Urothelium cell line (cell line): ENCODE results near the gene CHRDL2.

ENCODE experiments used
- DNase-seq: peaks from one replicate; pipeline ENCODE4 v3.0.0; 2011; ENCODE audit warnings: low spot score, mixed read lengths
- FAIRE-seq: peaks from 2 replicates; lab custom pipeline; 2011; peaks lifted over from hg19 to GRCh38; lab: Jason Lieb, UNC

Gene CHRDL2

DNA sequence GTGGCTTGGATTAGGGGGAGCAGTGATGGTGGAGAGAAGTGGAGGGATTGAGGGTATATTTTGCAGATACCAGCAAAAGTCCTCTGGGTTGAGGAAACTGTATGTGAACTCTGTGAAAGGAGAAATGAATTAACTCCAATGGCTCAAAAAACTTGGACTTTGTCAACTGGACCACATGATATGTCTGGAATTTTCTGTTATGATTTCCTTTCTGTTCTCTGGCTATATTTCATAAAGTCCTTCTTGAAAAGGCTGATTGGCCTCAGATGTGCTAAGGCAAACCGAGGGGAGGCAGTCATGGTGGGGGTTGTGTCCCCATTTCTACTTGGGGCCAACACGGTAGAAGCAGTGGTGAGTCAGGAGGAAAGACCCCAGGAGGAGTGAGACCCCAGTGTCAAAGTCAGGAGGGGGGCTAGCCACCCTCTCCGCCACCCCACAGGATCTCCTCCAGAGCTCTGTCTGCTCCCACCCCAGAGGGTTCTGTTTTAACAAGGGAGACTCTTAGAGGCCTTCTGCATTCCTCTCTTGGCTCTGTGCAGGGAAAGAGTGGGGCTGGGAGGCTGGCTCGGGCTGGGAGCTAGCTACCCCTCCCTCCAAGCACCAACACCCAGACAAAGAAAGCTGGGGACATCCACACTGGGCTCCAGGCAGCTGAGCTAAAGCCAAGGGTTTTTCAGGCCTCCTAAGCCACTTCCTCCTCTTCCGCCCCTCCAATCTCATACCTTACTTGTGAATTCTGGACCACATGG lies 13.8 kb downstream of the CHRDL2 start:
- no peak for FAIRE-seq

DNA sequence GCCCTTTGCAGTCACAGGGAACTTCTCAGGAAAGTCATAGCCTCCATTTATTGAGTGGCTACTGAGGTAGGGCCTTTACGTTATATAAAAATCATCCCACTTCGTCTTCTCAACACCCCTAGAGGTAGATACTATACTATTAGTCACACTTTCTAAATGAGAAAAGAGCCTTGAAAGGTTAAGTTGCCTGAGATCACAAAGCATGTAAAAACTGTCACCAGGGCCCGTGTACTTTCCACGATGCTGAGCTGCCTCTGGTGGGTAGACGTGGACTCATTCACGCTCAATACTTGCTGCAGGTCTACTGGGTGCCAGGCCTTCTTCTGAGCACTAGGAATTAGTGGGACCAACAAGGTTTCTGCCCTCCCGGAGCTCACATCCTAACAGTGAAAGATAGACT lies 16.3 kb downstream of the CHRDL2 start:
- DNase-seq (no peak), FAIRE-seq (no peak)

More for the DNA sequence above, 13.8 kb downstream of the CHRDL2 start:
- DNase-seq = no peak

DNA sequence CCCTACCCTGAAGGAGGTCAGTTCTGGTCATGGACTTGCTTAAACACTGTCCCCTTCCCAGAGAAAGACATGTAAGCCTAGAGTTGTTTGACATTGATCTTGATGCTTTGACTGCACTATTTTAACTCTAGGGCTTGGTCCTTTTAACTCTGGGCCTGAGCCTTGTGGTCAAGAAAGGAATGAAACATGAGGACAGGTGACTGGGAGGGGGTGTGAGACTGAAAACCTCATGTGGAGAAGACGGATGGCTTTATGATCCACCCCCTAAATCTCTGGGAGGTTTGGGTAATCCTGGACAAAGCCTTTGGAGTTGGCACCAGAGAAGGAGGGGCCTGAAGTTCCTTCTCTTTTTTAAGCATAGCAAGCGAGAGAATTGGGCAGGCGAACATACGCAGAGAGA lies 17.5 kb downstream of the CHRDL2 start:
- no peak for FAIRE-seq
- DNase-seq = no peak

- FAIRE-seq = no peak
Observed at GRCh38 chr11:74710281-74710938, 20.8 kb downstream of the CHRDL2 start.

GRCh38 chr11:74709175-74709574 lies 22.1 kb downstream of the CHRDL2 start:
- FAIRE-seq = no peak

More at GRCh38 chr11:74710281-74710938, 20.8 kb downstream of the CHRDL2 start:
- DNase-seq = no peak

DNA sequence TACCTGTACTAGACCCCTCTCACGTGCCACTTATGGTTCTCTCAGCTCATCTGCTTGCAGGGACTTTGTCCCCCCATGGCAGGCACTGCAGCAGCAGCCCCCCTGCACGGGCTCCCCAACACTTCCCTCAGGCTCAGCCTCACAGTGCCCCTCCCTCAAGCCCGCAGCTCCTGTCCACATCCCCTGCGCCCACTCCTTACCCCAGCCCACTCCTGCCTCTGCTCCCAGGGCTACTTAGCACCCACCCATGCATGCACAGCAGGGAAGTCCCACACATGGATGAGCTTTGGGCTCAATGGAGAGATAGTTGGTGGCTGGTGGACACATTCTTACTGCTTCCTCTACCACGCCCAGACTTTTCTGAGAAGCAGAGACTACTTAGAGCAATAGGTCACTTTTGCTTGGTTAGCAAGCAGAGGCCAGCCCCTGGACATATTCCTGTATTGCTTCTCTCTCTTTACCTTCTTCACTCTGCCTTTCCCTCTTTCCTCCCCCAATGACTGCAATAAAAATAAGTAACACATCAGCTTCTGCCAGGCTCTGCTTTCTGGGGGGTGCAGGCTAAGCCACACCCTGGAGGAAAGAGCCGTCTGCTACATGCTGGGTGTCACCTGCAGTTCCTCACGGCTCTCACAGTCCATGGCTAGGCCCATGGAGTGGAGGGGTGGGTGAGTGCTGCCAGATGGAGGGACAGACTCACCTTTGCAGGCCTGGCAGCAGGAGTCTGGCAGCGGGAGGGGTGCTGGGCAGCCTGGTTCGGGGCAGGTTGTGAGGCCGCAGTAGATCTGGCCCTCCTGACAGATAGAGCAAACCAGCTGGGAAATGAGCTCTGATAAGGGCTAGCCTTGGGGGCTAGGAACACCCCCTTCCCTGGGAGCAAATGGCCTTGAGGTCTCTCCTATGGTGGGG lies 23.4 kb downstream of the CHRDL2 start:
- DNase-seq (no peak), FAIRE-seq (no peak)

More at GRCh38 chr11:74709175-74709574, 22.1 kb downstream of the CHRDL2 start:
- no peak for DNase-seq

DNA sequence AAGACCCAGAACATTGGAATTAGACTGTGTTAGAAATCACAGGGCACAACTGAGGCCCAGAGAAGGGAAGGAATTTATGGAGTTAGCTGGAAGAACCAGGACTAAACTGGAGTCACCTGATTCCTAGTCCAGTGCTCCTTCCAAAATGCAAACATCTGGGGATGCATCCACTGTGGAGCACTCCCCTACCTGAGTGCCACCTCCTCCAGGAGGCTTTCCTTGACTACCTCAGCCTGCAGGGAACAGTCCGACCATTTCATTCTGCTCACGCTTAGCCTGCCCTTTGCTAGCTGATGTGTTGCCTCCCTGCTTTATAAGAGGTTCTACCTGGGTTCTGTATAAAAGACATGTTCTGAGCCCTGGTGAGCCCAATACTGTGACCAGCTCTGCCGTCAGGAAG lies 24.0 kb downstream of the CHRDL2 start:
- FAIRE-seq = no peak

GRCh38 chr11:74703211-74703610 lies 28.0 kb downstream of the CHRDL2 start:
- no peak for FAIRE-seq
- DNase-seq = no peak

More for the DNA sequence above, 24.0 kb downstream of the CHRDL2 start:
- DNase-seq = no peak

GRCh38 chr11:74702383-74703007 lies 28.7 kb downstream of the CHRDL2 start:
- FAIRE-seq = no peak
- DNase-seq = peak; percentile 78

GRCh38 chr11:74701351-74701750 lies 29.9 kb downstream of the CHRDL2 start:
- DNase-seq (no peak), FAIRE-seq (no peak)

DNA sequence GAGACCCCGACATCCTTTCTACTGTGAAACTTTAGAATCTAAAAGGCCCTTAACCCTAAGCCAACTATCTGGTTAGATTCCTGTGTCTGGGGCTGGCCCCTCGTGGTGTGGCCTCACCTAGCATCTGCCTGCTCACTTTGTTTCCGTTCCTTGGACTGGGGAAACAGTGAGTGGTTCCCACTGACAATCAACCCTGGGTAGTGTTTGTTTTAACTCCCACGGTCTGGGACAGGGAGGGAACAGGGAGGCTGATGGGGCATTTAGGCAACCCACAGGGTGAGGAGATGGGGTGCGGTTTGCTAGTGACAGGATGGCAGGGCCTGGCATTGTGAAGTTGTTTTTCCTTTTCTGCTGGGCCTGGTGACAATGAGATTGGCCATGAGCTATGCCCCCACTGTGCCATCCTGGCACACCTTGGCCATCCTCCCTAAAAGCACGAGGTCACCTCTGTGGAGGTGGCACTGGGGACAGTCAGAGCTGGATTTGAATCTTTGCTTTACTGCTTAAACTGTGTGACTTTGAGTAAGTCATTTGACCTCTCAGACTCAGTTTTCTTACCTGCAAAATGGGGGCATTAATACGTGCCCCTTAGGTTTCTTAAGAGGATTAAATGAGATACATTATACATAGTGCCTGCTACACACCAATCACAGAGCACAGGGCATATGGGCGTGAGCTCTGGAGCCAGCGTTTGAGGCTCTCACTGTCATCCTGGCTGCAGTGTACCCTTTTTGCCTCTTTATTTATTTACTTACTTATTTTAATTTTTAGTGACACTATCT lies 31.4 kb downstream of the CHRDL2 start:
- DNase-seq (no peak), FAIRE-seq (no peak)

DNA sequence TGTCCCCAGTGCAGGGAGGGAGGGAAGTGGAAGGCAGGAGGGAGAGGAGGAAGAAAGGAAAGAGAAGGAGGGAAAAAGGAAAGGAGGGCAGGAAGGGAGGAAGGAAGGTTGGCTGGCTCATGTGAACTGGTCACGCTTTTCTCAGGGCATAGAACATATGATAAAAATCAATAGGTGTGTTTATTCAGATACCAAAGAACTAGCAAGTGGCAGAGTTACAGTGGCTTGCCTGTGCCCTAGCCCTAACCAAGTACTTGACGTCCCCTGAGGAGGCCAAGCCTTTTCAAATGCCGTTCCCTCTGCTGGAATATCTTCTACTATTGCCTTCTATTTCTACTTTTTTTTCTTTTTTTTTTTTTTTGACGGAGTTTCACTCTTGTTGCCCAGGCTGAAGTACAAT lies 33.5 kb downstream of the CHRDL2 start:
- FAIRE-seq = no peak
- DNase-seq = no peak

- no peak for DNase-seq
- FAIRE-seq = no peak
Observed at GRCh38 chr11:74696939-74697675, 34.1 kb downstream of the CHRDL2 start.

- DNase-seq = no peak
Observed at GRCh38 chr11:74696500-74696899, 34.7 kb downstream of the CHRDL2 start.

DNA sequence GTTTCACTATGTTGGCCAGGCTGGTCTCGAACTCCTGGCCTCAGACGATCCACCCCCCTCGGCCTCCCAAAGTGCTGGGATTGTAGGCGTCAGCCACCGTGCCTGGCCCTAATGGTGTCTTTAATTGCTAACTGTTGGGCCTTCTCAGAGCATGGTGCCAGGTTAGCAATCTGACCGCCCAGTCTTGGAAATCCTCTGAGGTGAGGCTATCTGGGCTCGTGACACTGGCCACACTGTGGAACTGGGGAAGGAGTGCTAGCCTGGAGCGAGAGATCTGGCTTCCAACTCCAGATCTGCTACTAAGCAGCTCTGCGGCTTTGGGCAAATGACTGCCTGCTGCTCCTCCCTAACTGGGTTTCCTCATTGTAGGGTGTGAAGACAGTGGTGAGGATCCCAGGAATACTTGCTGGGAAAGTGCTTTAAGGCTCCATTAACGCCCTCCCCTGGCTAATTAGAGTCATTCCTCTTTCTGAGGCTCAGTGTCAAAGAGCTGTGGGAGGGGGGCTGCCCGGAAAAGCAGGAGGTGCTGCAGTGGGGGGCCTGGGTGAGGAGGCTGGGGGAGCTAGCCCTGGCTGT lies 35.4 kb downstream of the CHRDL2 start:
- DNase-seq (no peak), FAIRE-seq (no peak)

More at GRCh38 chr11:74696500-74696899, 34.7 kb downstream of the CHRDL2 start:
- FAIRE-seq = no peak

GRCh38 chr11:74694136-74694930 lies 36.9 kb downstream of the CHRDL2 start:
- DNase-seq = no peak

DNA sequence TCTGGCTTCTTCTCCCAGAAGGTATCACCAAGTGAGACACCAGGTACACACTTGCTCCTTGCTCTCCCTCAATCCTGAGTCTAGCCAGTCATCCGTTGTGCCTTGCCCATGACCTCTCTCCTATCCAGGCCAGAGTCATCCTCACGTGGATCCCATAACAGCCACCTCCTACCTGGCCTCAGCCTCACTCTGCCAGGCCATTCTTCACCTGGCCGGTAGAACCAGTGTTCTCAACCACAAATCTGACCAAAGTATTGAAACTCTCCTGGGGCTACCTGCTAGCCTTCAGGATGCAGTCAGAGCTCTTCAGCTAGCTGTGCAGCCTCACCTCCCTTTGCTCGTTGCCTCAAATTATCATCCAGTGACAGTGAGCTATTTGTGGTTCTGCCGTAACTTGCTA lies 37.7 kb downstream of the CHRDL2 start:
- no peak for FAIRE-seq
- DNase-seq = no peak

More at GRCh38 chr11:74694136-74694930, 36.9 kb downstream of the CHRDL2 start:
- FAIRE-seq = no peak

- DNase-seq (no peak), FAIRE-seq (no peak)
Observed at GRCh38 chr11:74691755-74692154, 39.5 kb downstream of the CHRDL2 start.
